WERI-Rb-1 (cell line): ENCODE data around the gene CBFA2T3.
"Not testable (repeated sequence)": the region's sequence is repeated elsewhere in the genome, so short reads cannot be mapped to it uniquely, and the experiment has no call there.

ENCODE experiments used
- DNase-seq: peaks from one replicate; pipeline ENCODE4 v3.0.0-alpha.2; 2020
- H3K27ac ChIP-seq: fragments of 250-450 bp; sonication (Bioruptor Pico); 2 replicates; pipeline ENCODE4 v1.5.1; 2020; ENCODE audit warnings: mild to moderate bottlenecking, moderate library complexity
- H3K27me3 ChIP-seq: fragments of 250-450 bp; sonication (Bioruptor Pico); 2 replicates; pipeline ENCODE4 v1.5.1; 2021; ENCODE audit warnings: mild to moderate bottlenecking, low read depth, moderate library complexity; ENCODE audit not compliant: insufficient read depth, severe bottlenecking
- H3K36me3 ChIP-seq: fragments of 250-450 bp; sonication (Bioruptor Pico); 2 replicates; pipeline ENCODE4 v1.5.1; 2020; ENCODE audit warnings: mild to moderate bottlenecking, moderate library complexity
- H3K4me3 ChIP-seq: 2 replicates; pipeline ENCODE4 v1.5.1; 2011; ENCODE audit warnings: low read depth, mild to moderate bottlenecking, control low read depth, low read length
- H3K9me3 ChIP-seq: fragments of 250-450 bp; sonication (Bioruptor Pico); 2 replicates; pipeline ENCODE4 v1.5.1; 2021; ENCODE audit warnings: mild to moderate bottlenecking, moderate library complexity; ENCODE audit not compliant: severe bottlenecking
- CTCF ChIP-seq: IDR thresholded peaks from 2 replicates; pipeline ENCODE4 v1.5.1; 2011; ENCODE audit warnings: low read depth, mild to moderate bottlenecking, control low read depth, inconsistent platforms, low read length

CBFA2T3 gene

GRCh38 chr16:89009343-89010209, 32.6 kb upstream of the CBFA2T3 start:
- no peak overlapping the region for H3K4me3 ChIP-seq
- TF ChIP-seq CTCF, result no peak
- H3K36me3 ChIP-seq, result no peaks in the 10 kb centered on the region
- H3K9me3 ChIP-seq, result no peaks in the 10 kb centered on the region
- DNase-seq, result no peak
- no peak overlapping the region for H3K27ac ChIP-seq
- peaks cover 7% of the 10 kb centered on the region for H3K27me3 ChIP-seq

- H3K9me3 ChIP-seq, H3K27me3 ChIP-seq, DNase-seq, H3K4me3 ChIP-seq, H3K36me3 ChIP-seq, H3K27ac ChIP-seq: not testable (repeated sequence)
Observed at GRCh38 chr16:89008796-89009195, 31.8 kb upstream of the CBFA2T3 start.

GRCh38 chr16:89007371-89008249, 30.6 kb upstream of the CBFA2T3 start:
- no peak for DNase-seq
- Histone ChIP-seq H3K4me3 (no peak overlapping the region), H3K27me3 (peaks cover 7% of the 10 kb centered on the region), H3K9me3 (no peaks in the 10 kb centered on the region), H3K27ac (no peak overlapping the region), H3K36me3 (no peaks in the 10 kb centered on the region)
- TF ChIP-seq CTCF, result no peak

- no peaks in the 10 kb centered on the region for H3K9me3 ChIP-seq
- no peak for TF ChIP-seq CTCF
Observed at GRCh38 chr16:89006036-89006752, 29.2 kb upstream of the CBFA2T3 start.

GRCh38 chr16:89005201-89006035, 28.4 kb upstream of the CBFA2T3 start:
- Histone ChIP-seq H3K27ac (no peak overlapping the region), H3K27me3 (peaks cover 6% of the 10 kb centered on the region), H3K36me3 (no peaks in the 10 kb centered on the region), H3K4me3 (no peak overlapping the region), H3K9me3 (no peaks in the 10 kb centered on the region)
- DNase-seq, result no peak
- TF ChIP-seq CTCF, result no peak

More at GRCh38 chr16:89006036-89006752, 29.2 kb upstream of the CBFA2T3 start:
- Histone ChIP-seq H3K27me3 (peaks cover 7% of the 10 kb centered on the region), H3K4me3 (no peak overlapping the region), H3K36me3 (no peaks in the 10 kb centered on the region), H3K27ac (no peak overlapping the region)
- DNase-seq, result no peak
